ENCODE data around the gene NOS3.

- TF ChIP-seq POLR2A (IDR thresholded peaks at IDR 0.05) (no peak), CTCF (IDR thresholded peaks at IDR 0.05) (no peak)
Observed at GRCh38 chr7:150959739-150960734, 30.8 kb upstream of the NOS3 start.

Data from thyroid gland (tissue), 4 donors.